Measurements from ENCODE around the gene GKAP1.
A peak's percentile ranks its signal among the peaks of the same experiment; 100 is the strongest.
"Not testable (repeated sequence)": the region's sequence is repeated elsewhere in the genome, so short reads cannot be mapped to it uniquely, and the experiment has no call there.

GKAP1 gene

DNA sequence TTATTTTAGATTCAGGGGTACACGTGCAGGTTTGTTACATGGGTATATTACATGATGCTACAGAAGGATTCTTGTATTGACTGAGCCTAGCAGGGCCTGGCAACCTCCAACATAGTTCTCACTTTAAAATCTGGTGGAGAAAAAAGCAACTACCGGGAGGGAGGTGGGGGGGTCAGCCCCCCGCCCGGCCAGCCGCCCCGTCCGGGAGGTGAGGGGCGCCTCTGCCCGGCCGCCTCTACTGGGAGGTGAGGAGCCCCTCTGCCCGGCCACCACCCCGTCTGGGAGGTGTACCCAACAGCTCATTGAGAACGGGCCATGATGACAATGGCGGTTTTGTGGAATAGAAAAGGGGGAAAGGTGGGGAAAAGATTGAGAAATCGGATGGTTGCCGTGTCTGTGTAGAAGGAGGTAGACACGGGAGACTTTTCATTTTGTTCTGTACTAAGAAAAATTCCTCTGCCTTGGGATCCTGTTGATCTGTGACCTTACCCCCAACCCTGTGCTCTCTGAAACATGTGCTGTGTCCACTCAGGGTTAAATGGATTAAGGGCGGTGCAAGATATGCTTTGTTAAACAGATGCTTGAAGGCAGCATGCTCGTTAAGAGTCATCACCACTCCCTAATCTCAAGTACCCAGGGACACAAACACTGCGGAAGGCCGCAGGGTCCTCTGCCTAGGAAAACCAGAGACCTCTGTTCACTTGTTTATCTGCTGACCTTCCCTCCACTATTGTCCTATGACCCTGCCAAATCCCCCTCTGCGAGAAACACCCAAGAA, 88.8 kb downstream of the GKAP1 start:
- not testable (repeated sequence) for H3K9ac ChIP-seq (ENCODE audit: low read depth, low read length); H3K4me3 ChIP-seq (ENCODE audit: low read depth, low read length); H3K27me3 ChIP-seq (ENCODE audit: control insufficient read depth, insufficient read depth, low read length); H3K9me3 ChIP-seq (ENCODE audit: control insufficient read depth, insufficient read depth, low read length); H3K36me3 ChIP-seq (ENCODE audit: control insufficient read depth, insufficient read depth, low read length); H3K27ac ChIP-seq (ENCODE audit: low read depth, low read length); H3K4me1 ChIP-seq (ENCODE audit: control insufficient read depth, insufficient read depth, low read length)

DNA sequence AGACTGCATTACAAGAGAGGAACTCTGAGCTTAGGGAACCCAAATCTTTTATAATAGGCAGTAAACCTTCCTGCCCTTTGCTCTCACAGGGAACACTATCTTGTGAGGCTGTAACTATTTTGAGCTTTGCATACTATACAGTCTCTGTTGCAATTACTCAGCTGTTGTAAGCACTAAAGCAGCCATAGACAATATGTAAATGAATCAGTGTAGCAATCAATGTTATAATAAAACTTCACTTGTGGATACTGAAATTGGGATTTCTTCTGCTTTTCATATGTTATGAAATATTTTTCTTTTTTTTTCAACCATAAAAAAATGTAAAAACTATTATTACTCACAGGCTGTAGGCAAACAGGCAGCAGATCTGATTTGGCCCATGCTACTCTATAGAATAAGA, 93.1 kb downstream of the GKAP1 start:
- Histone ChIP-seq H3K9ac (ENCODE audit: low read depth, low read length) (no peak overlapping the region), H3K36me3 (ENCODE audit: control insufficient read depth, insufficient read depth, low read length) (no peaks in the 10 kb centered on the region), H3K4me1 (ENCODE audit: control insufficient read depth, insufficient read depth, low read length) (no peaks in the 10 kb centered on the region), H3K4me3 (ENCODE audit: low read depth, low read length) (no peak overlapping the region), H3K27ac (ENCODE audit: low read depth, low read length) (no peak overlapping the region), H3K9me3 (ENCODE audit: control insufficient read depth, insufficient read depth, low read length) (peaks cover 5% of the 10 kb centered on the region; the same call in 1 of the 2 replicates), H3K27me3 (ENCODE audit: control insufficient read depth, insufficient read depth, low read length) (no peaks in the 10 kb centered on the region)

DNA sequence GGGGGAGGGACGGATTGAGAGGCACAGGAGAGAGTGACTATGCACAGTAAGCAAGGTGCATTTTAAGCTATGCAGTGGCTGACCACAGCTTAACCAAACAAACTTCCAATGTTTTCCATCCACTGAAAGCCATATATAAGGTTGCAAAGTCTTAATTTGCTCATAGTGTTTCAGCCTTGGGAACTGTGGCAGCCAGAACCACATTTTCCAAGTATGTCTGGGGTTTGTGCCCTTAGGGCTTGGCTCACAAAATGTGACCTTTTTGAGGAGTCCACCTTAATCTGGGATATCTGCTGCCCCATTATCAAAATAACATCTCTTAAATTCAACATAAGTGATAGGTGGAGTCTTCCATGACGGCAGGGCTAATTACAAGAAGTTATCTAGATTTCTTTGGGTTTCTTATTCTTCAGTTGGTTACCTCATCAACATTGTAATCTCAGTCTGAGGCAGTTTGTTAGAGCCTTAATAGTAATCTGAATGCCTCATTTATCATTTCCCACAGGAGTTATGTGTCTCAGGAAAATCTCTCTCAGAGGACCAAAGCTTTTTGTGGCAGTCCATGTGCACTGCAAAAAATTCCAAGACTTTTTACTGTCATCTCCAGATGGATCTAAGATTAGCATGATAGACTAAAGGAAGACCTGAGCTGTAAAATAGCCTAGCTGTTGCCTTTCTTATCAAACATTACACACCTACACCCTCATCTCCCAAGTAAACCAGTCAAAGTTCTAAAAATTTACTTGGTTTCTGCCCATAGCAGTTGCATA, 94.7 kb downstream of the GKAP1 start:
- Histone ChIP-seq H3K9ac (ENCODE audit: low read depth, low read length) (no peak overlapping the region), H3K4me3 (ENCODE audit: low read depth, low read length) (no peak overlapping the region), H3K27ac (ENCODE audit: low read depth, low read length) (no peak overlapping the region), H3K36me3 (ENCODE audit: control insufficient read depth, insufficient read depth, low read length) (no peaks in the 10 kb centered on the region), H3K9me3 (ENCODE audit: control insufficient read depth, insufficient read depth, low read length) (peaks cover 5% of the 10 kb centered on the region; the same call in 1 of the 2 replicates), H3K4me1 (ENCODE audit: control insufficient read depth, insufficient read depth, low read length) (no peaks in the 10 kb centered on the region), H3K27me3 (ENCODE audit: control insufficient read depth, insufficient read depth, low read length) (no peaks in the 10 kb centered on the region)

GRCh38 chr9:83721509-83721908, 96.1 kb downstream of the GKAP1 start:
- Histone ChIP-seq H3K27ac (ENCODE audit: low read depth, low read length) (no peak overlapping the region), H3K9me3 (ENCODE audit: control insufficient read depth, insufficient read depth, low read length) (peaks cover 5% of the 10 kb centered on the region; the same call in 1 of the 2 replicates), H3K9ac (ENCODE audit: low read depth, low read length) (no peak overlapping the region), H3K4me3 (ENCODE audit: low read depth, low read length) (no peak overlapping the region), H3K4me1 (ENCODE audit: control insufficient read depth, insufficient read depth, low read length) (no peaks in the 10 kb centered on the region), H3K27me3 (ENCODE audit: control insufficient read depth, insufficient read depth, low read length) (no peaks in the 10 kb centered on the region), H3K36me3 (ENCODE audit: control insufficient read depth, insufficient read depth, low read length) (no peaks in the 10 kb centered on the region)

DNA sequence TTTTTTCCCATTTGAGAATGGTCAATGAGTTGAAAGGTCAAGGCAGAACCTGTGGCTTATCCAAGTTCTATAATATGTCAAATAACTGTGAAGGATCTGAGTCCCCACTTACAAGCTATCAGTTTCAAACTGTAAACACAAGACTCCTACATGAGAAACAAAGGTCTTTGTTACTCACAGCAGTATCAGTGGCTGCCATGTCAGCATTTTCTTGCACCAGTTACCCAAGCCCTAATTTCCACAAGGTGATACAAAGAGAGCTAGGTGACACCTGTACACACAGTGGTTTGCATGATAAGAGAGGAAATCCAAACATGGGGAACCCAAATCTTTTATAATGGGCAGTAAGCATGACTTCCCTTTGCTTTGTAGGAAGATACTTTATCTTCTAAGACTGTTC, 101.8 kb downstream of the GKAP1 start:
- Histone ChIP-seq H3K9ac (ENCODE audit: low read depth, low read length) (no peak overlapping the region), H3K36me3 (ENCODE audit: control insufficient read depth, insufficient read depth, low read length) (no peaks in the 10 kb centered on the region), H3K27me3 (ENCODE audit: control insufficient read depth, insufficient read depth, low read length) (no peaks in the 10 kb centered on the region), H3K9me3 (ENCODE audit: control insufficient read depth, insufficient read depth, low read length) (no peaks in the 10 kb centered on the region), H3K4me1 (ENCODE audit: control insufficient read depth, insufficient read depth, low read length) (no peaks in the 10 kb centered on the region), H3K4me3 (ENCODE audit: low read depth, low read length) (no peak overlapping the region), H3K27ac (ENCODE audit: low read depth, low read length) (no peak overlapping the region)

DNA sequence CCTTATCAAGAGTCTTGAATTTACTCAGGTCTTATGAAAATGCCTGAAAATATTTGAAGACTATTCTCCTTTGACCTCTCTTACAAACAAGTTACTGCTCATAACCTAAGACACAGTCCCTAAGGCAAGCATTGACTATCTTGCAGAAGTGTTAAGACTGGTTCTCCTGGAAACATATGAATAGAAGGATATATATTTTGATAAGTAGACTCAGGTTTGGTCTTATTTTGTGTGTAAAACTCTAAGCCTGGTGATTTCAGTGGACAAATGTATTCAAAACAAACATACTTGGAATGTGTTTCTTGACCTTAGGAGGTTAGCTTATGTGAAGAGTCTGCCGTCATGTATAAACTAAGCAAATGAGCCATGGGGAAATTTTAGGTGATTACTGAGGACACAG, 102.3 kb downstream of the GKAP1 start:
- Histone ChIP-seq H3K27ac (ENCODE audit: low read depth, low read length) (no peak overlapping the region), H3K9me3 (ENCODE audit: control insufficient read depth, insufficient read depth, low read length) (no peaks in the 10 kb centered on the region), H3K4me3 (ENCODE audit: low read depth, low read length) (no peak overlapping the region), H3K9ac (ENCODE audit: low read depth, low read length) (no peak overlapping the region), H3K4me1 (ENCODE audit: control insufficient read depth, insufficient read depth, low read length) (no peaks in the 10 kb centered on the region), H3K36me3 (ENCODE audit: control insufficient read depth, insufficient read depth, low read length) (no peaks in the 10 kb centered on the region), H3K27me3 (ENCODE audit: control insufficient read depth, insufficient read depth, low read length) (no peaks in the 10 kb centered on the region)

GRCh38 chr9:83714329-83714728, 103.2 kb downstream of the GKAP1 start:
- Histone ChIP-seq H3K36me3 (ENCODE audit: control insufficient read depth, insufficient read depth, low read length) (no peaks in the 10 kb centered on the region), H3K27ac (ENCODE audit: low read depth, low read length) (no peak overlapping the region), H3K9ac (ENCODE audit: low read depth, low read length) (no peak overlapping the region), H3K9me3 (ENCODE audit: control insufficient read depth, insufficient read depth, low read length) (no peaks in the 10 kb centered on the region), H3K4me1 (ENCODE audit: control insufficient read depth, insufficient read depth, low read length) (no peaks in the 10 kb centered on the region), H3K27me3 (ENCODE audit: control insufficient read depth, insufficient read depth, low read length) (no peaks in the 10 kb centered on the region), H3K4me3 (ENCODE audit: low read depth, low read length) (no peak overlapping the region)

- Histone ChIP-seq H3K36me3 (ENCODE audit: control insufficient read depth, insufficient read depth, low read length) (no peaks in the 10 kb centered on the region), H3K4me1 (ENCODE audit: control insufficient read depth, insufficient read depth, low read length) (peaks cover 8% of the 10 kb centered on the region; the same call in 1 of the 2 replicates), H3K9me3 (ENCODE audit: control insufficient read depth, insufficient read depth, low read length) (no peaks in the 10 kb centered on the region), H3K9ac (ENCODE audit: low read depth, low read length) (peak overlapping the region; percentile 100), H3K27ac (ENCODE audit: low read depth, low read length) (peak overlapping the region; percentile 100), H3K27me3 (ENCODE audit: control insufficient read depth, insufficient read depth, low read length) (no peaks in the 10 kb centered on the region), H3K4me3 (ENCODE audit: low read depth, low read length) (peak overlapping the region; percentile 96)
Observed at GRCh38 chr9:83708515-83709158, 108.9 kb downstream of the GKAP1 start.

GRCh38 chr9:83707768-83708514, 109.6 kb downstream of the GKAP1 start, which contains the start of gene UBQLN1:
TSS of gene UBQLN1 (minus strand) at chr9:83707958. CDS start at chr9:83707679, 279 bp downstream.
- Histone ChIP-seq H3K36me3 (ENCODE audit: control insufficient read depth, insufficient read depth, low read length) (no peaks in the 10 kb centered on the region), H3K9ac (ENCODE audit: low read depth, low read length) (peak within 1 kb of the TSS; percentile 100), H3K4me1 (ENCODE audit: control insufficient read depth, insufficient read depth, low read length) (peaks cover 10% of the 10 kb centered on the region), H3K27me3 (ENCODE audit: control insufficient read depth, insufficient read depth, low read length) (no peaks in the 10 kb centered on the region), H3K4me3 (ENCODE audit: low read depth, low read length) (peak within 1 kb of the TSS; percentile 96), H3K9me3 (ENCODE audit: control insufficient read depth, insufficient read depth, low read length) (no peaks in the 10 kb centered on the region), H3K27ac (ENCODE audit: low read depth, low read length) (peak within 1 kb of the TSS; percentile 100)

DNA sequence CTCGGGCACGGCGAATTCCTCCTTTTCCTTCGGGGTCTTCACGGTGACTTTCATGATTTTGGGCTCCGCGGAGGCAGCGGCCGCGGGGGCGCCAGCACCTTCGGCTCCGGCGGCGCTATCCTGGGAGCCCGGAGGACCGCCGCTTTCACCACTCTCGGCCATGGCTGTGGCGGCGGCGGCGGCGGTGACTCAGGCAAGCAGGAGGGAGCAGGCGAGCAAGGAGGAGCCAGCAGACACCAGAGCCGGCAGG, 110.1 kb downstream of the GKAP1 start:
- Histone ChIP-seq H3K36me3 (ENCODE audit: control insufficient read depth, insufficient read depth, low read length) (no peaks in the 10 kb centered on the region), H3K9me3 (ENCODE audit: control insufficient read depth, insufficient read depth, low read length) (no peaks in the 10 kb centered on the region), H3K4me1 (ENCODE audit: control insufficient read depth, insufficient read depth, low read length) (peaks cover 15% of the 10 kb centered on the region), H3K4me3 (ENCODE audit: low read depth, low read length) (peak overlapping the region; percentile 96), H3K9ac (ENCODE audit: low read depth, low read length) (peak overlapping the region; percentile 100), H3K27me3 (ENCODE audit: control insufficient read depth, insufficient read depth, low read length) (no peaks in the 10 kb centered on the region), H3K27ac (ENCODE audit: low read depth, low read length) (peak overlapping the region; percentile 100)

Measured in HUES48 (cell line).